Stimulated activated CD4-positive, alpha-beta T cell treated with anti-CD3 and anti-CD28 coated beads, Interleukin-4, amount 100 ng/mL, for 4 hours (primary cell): Measurements from ENCODE around the gene FAM8A1.

Source experiments
- DNase-seq, 2 experiments: peaks; one replicate each; pipeline ENCODE4 v3.0.0-alpha.2; 2020

FAM8A1 gene

GRCh38 chr6:17602888-17603287 is 2.8 kb downstream of the FAM8A1 start:
- no peak for DNase-seq

DNA sequence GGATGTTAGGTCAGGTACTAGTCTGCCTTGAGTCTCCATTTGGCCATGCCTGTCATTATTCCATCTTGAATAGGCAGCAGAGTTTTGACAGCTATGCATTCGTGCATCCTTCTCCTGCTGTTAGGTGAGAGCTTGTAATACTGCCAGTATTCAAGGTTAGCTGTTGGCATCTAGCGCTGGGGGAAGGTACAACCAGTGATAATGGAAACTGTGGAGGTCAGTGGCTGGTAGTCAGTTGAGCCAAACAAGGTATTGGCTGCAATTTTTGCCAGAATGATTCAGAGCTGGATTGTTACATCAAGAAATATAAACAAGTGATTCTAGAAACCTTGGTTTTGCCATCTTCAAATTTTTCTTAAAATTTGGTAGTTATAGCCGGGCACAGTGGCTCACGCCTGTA is 6.5 kb downstream of the FAM8A1 start:
- DNase-seq = no peak

GRCh38 chr6:17610835-17611234 is 10.7 kb downstream of the FAM8A1 start:
- DNase-seq = no peak

DNA sequence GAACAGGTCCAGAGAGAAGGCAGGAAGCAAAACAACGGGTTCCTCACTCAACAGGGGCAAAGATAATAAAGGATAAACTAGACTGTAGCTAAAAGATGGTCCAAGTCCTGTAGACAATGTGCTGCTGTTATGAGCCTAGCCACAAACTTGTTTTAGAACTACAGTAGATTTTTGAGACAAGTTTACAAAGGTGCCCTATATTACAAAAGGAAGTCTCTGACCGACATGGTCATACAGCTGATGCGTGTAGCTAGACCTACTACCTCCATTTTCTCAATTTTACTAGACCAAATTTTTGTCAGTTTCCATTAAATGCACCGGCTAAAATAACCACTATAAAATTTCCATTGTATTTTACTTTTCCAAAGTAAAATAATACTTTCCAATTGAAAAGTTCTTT is 11.9 kb downstream of the FAM8A1 start:
- DNase-seq = no peak

DNA sequence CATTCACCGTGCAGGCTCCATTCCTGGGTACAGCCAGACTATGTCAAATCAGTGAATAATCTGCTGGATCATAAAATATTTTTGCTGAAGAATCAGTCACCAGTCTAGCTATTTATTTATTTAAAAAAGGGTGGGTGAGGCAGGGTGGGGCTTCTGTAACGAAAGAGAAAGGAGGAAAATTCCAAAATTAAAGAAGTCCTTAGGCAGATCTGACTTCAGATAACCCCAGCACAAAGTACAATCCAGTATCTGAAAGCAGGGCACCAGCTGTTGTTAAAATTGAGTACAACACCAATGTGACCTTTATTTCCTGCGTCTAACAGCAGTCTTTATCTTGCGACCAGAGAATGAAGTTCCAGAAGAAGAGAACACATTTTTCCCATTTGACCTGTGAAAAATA is 15.7 kb downstream of the FAM8A1 start:
- DNase-seq = no peak

GRCh38 chr6:17621003-17621402 is 20.9 kb downstream of the FAM8A1 start:
- DNase-seq = no peak

DNA sequence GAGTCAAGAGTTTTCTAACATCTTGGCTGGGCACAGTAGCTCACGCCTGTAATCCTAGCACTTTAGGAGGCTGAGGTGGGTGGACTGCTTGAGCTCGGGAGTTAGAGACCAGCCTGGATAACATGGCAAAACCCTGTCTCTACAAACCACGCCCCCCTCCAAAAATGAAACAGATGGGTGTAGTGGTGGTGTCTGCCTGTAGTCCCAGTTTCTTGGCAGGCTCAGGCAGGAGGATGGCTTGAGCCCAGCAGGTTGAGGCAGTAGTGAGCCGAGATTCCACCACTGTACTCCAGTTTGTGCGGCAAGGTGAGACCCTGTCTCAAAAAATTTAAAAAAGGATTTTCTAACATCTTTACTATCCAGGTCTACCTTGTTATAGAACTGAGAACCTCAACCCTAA is 22.0 kb downstream of the FAM8A1 start:
- no peak for DNase-seq

DNA sequence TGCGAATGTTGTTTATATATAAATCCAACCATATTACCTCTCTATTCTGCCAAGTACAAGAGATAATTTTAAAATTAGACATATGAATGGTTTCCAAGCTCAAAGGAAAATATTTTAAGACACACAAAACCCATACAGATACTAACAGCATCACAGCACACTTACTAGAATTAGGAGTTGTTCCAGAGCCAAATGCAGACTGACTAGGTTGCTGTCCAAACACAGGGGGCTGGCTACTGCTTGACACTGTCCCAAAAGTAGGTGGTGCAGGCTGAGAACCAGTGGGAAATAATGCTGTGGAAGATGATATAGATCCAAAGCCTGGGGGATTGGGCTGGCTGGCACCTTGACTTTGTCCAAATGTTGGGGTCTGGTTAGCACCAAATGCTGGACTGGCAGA is 24.3 kb downstream of the FAM8A1 start:
- no peak for DNase-seq

DNA sequence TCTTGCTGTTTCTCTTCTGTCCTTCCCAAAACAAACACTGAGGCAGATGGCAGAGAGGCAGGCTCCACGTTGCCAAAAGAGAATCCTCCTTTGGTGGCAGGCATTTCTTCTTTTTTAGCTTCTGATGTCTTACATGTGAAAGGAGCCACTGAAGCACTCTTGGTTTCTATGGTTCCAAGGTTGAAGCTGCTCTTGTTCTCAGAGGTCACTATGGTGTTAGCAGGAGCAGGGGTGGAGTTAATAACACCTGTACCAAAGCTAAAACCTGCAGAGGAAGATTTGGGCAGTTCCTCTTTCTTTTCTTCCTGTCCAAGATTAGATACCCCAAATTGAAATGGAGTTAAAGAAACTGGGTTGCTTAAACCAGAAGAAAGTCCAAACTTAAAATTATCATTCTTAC is 28.8 kb downstream of the FAM8A1 start:
- no peak for DNase-seq

- DNase-seq = no peak
Observed at GRCh38 chr6:17629824-17630510, 29.9 kb downstream of the FAM8A1 start.

DNA sequence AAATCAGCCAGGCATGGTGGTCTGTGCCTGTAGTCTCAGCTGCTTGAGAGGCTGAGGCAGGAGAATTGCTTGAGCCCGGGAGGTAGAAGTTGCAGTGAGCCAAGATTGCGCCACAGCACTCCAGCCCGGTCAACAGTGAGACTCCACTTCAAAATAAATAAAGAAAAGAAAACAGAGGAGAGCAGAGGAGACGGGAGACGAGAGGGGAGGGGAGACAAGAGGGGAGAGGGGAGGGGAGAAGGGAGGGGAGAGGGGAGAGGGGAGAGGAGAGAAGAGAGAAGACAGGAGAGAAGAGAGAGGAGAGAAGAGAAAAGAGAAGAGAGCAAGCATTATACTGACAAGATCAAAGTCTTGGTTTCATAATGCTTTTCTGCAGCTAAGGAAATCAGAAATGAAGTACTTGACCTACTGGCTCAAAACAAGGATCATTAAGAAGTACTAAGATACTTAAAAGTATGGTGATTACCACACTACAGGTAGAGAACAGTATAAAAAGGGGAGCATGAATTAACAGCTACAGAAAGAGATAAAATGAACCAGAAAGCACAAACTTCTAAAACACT is 30.5 kb downstream of the FAM8A1 start:
- no peak for DNase-seq

GRCh38 chr6:17632934-17633333 is 32.8 kb downstream of the FAM8A1 start:
- no peak for DNase-seq

DNA sequence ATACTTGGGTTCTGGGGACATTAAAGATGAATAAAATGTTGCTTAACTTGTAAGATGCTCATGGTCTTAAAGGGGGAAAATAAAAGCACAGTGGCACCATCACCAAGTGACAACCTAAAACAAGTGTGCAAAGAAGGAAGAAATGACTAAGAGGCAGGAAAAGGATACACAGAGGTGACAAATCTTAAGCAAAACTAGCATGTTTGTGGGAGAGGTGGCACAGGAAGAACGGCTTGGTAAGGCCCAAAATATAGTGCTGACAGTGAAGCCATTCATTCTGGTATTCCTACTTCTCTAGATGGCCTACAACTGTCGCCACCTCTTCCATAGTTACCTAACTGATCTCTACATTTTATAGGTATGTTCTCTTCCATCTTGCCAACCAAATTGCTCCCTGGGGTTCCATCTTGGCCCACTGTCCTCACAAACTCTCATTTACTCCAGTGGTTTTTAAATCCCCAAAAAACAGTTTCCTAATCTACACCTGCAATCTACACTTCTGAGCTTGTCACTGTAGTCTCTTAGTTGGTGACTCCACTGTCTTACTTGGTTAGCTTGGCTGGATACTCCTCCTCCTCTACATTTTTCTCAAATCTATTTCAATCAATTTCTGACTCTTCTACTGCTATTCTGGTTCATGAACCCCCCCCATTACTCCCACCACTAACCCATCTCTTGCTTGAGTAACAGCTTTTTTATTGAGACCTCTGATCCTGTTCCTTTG is 33.5 kb downstream of the FAM8A1 start:
- DNase-seq = no peak

DNA sequence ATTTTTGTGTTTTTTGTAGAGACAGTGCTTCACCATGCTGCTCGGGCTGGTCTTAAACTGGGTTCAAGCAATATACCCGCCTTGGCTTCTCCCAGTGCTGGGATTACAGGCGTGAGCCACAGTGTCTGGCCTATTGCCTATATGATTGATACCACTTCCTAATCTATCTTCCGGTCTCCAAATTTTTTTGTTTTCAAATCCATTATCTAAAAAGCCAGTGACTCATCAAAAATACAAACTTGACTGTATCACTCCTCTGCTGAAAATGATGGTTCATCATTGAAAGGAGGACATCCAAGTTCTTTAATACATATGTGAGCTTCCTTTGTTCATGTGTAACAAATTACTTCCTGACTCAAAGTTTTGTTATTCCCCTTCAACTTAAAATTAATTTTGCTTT is 35.5 kb downstream of the FAM8A1 start:
- no peak for DNase-seq

DNA sequence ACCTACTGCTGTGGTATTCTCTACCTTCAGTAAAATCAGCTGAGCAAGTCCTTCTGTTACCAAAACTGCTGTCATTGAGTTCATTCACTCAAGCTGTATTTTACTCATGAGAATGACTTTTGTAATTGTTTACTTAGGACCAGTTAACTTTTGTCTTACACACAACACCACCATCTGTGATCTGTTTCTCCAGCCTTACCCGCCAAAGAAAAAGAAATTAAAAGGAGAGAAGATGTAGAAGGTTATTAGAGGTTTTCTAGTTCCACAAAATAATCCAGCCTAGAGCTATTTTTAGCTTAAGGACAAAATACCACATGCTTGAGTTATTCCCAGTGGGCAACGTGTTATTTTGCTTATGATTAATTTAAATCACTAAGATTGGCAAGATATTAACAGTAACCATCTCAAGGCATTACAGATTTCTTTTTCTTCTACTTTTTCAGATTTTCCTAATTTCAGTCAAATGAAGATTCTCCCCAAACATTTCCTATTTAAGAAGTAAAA is 38.2 kb downstream of the FAM8A1 start:
- no peak for DNase-seq

- no peak for DNase-seq
Observed at GRCh38 chr6:17640477-17640917, 40.4 kb downstream of the FAM8A1 start.

DNA sequence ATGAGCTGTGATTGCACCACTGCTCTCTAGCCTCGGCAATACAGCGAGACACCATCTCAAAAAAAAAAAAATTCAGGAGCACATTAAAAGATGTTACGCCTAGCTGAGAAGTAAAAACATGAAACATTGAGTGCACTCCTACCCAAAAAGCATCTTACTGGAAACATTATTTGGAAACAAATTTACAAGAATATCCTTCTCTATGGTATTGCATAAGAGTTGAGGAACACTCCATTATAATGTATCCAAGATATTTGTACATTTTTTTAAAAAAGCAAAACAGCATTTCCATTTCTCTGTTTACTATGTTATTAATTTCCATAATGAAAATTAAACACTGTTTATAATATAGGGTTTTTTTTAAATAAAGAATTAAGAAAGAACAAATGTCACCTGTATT is 48.6 kb downstream of the FAM8A1 start:
- DNase-seq = no peak

DNA sequence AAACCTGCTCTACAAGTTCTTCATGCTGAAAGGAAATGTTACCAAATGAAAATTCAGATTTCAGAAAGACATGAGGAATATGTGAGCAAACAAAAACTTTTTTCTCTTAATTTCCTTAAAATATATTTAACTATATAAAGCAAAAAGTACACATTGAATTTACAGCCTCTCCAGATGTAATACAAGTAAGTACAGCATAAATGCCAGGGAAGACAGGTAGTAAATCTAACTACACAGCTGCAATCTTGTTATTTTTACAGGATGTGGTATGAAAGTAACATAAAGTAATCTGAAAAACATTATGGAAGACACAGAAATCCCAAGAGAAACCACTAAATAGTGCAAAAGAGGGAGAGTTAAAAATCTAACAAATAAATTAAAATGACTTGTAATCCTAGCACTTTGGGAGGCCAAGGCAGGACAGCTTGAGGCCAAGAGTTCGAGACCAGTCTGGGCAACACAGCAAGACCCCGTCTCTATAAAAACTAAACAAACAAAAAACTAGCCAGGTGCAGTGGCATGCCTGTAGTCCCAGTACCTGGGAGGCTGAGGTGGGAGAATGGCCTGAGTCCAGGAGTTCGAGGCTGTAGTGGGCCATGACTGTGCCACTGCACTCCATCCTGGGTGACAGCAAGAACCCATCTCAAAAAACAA is 50.7 kb downstream of the FAM8A1 start:
- DNase-seq = no peak

DNA sequence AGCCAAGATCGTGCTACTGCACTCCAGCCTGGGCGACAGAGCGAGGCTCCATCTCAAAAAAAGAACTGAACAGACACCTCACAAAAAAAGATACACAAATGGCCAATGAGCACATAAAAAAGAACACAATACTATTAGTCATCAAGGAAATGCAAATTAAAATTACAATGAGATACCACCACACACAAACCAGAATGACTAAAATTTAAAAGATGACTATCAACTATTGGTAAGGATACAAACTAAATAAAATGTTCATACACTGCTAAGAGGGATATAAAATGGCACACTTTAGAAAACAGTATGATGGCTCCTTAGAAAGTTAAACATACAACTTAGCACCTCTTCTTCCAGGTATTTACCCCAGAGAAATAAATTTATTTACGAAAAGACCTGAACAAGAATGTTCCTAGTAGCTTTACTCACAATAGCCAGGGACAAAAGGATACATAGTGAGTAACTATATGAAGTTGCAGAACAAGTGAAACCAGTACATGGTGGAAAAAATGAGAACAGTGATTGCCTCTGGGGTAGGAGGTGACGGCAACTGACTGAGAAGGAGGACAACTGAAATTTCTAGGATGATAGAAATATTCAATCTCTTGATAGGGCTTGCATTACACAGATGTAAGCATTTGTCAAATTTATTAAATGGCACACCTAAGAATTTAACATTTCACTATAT is 53.2 kb downstream of the FAM8A1 start:
- no peak for DNase-seq

DNA sequence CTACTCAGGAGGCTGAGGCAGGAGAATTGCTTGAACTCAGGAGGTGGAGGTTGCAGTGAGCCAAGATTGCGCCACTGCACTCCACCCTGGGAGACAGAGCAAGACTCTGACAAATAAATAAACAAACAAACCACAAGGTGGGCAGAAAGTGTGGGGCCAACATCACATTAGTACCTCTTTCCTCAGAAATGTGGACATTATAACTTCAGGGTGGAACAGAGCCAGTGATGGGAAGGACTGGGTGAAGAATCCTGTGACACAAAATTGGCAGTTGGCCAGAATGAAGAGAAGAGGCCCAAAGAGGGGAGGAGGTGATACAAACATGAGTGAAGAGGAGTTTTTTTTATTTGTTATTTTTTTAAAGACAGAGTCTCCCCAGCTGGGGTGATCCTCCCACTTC is 56.0 kb downstream of the FAM8A1 start:
- no peak for DNase-seq

DNA sequence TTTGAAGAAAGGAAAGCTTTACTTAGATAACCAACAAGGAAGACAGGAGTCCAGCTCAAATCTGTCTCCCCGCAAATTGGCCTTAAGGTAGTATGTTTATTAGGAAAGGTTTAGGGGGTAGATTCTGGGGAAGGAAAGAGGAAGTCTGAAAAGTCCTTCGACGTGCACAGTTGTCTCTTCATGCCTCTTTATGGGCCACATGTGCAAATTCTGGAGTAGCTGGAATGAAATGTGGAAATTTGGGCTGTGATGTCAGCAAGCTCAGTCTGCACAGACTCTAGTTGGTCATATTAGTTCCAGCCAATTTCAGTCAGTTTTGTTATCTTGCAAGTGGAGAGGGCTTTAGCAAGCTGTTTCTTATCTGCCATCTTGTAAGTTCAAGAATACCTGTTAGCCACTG is 56.5 kb downstream of the FAM8A1 start:
- no peak for DNase-seq
